ENCODE measurements around the gene GPR161.

DNA sequence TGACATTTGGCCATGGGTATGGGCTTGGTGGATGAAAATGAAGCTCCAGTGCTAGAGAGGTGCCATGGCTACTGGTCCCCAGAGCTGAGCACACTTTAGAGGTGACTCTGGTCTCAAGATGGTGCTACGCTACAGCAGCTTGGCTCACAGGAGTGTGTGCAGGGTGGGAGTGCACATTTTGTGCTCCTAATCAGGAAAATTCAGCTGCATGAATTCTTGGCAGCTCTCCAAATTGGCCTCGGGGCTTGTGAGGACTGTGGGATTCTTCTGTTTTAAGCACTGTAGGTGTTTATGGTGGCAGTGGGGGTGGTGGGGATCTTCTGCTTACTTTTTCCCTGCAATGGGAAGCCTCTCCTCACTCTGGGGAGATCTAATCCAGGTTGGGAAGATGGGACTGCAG is 24.7 kb upstream of the GPR161 start:
- TF ChIP-seq EZH2 (IDR thresholded peaks at IDR 0.05), result no peak
- peak; percentile 33; the same call in 1 of the 2 replicates for TF ChIP-seq POLR2AphosphoS5 (IDR thresholded peaks at IDR 0.05; ENCODE audit: borderline replicate concordance, low read depth, low read length)
- no peak for TF ChIP-seq FOXP2 (optimal IDR thresholded peaks at IDR 0.05; ENCODE audit: control extremely low read depth, extremely low read length, insufficient read depth)

All from SK-N-MC (cell line).